CD4-positive, alpha-beta T cell treated with Interleukin-15 for 4 hours (primary cell): Measurements from ENCODE around the gene MT1G.
"Not testable (repeated sequence)": the region's sequence is repeated elsewhere in the genome, so short reads cannot be mapped to it uniquely, and the experiment has no call there.

Source experiments
- DNase-seq: peaks from one replicate; pipeline ENCODE4 v3.0.0-alpha.2; 2020; ENCODE audit warnings: low spot score

MT1G gene

GRCh38 chr16:56667581-56668571, at the start of gene MT1G:
Gene MT1G, minus strand, starts transcription at chr16:56668065. Its CDS starts 72 bp downstream, at chr16:56667993.
- DNase-seq = no peak

- DNase-seq = not testable (repeated sequence)
Observed at GRCh38 chr16:56717532-56717931, 49.7 kb upstream of the MT1G start.

- no peak for DNase-seq
Observed at GRCh38 chr16:56716761-56717160, 48.9 kb upstream of the MT1G start.

GRCh38 chr16:56715126-56715525, 47.3 kb upstream of the MT1G start:
- no peak for DNase-seq

- DNase-seq = no peak
Observed at GRCh38 chr16:56713794-56714193, 45.9 kb upstream of the MT1G start.

- no peak for DNase-seq
Observed at GRCh38 chr16:56711862-56712261, 44.0 kb upstream of the MT1G start.

GRCh38 chr16:56710181-56710737, 42.4 kb upstream of the MT1G start:
- no peak for DNase-seq

GRCh38 chr16:56709443-56710040, 41.7 kb upstream of the MT1G start:
- DNase-seq = no peak

- peak; percentile 33 for DNase-seq
Observed at GRCh38 chr16:56708525-56709442, 40.9 kb upstream of the MT1G start.

GRCh38 chr16:56702836-56703235, 35.0 kb upstream of the MT1G start:
- no peak for DNase-seq

GRCh38 chr16:56701534-56701933, 33.7 kb upstream of the MT1G start:
- no peak for DNase-seq

- no peak for DNase-seq
Observed at GRCh38 chr16:56700631-56701030, 32.8 kb upstream of the MT1G start.

- DNase-seq = no peak
Observed at GRCh38 chr16:56700195-56700594, 32.3 kb upstream of the MT1G start.

GRCh38 chr16:56697456-56698155, 29.7 kb upstream of the MT1G start:
- DNase-seq = no peak

GRCh38 chr16:56695246-56695645, 27.4 kb upstream of the MT1G start:
- no peak for DNase-seq

- DNase-seq = no peak
Observed at GRCh38 chr16:56691885-56692284, 24.0 kb upstream of the MT1G start.

GRCh38 chr16:56690420-56691122, 22.7 kb upstream of the MT1G start:
- DNase-seq = no peak

GRCh38 chr16:56689171-56689570, 21.3 kb upstream of the MT1G start:
- DNase-seq = no peak

GRCh38 chr16:56688762-56689161, 20.9 kb upstream of the MT1G start:
- no peak for DNase-seq

GRCh38 chr16:56686758-56687157, 18.9 kb upstream of the MT1G start:
- no peak for DNase-seq
